H1 (cell line): ENCODE data around the gene OLFM3. TPM values are rescaled to one million over a fixed set of nuclear protein-coding genes. Genes with fewer than 3 reads are reported as not detected.

ENCODE experiments used
- CTCF ChIA-PET: fragments of 300-600 bp; sonication (Branson Sonifier 250); formaldehyde crosslinking; loops from one replicate; lab custom pipeline; 2021; ENCODE audit not compliant: partially characterized antibody; lab: Charles Lee
- POLR2A ChIA-PET: fragments of 300-600 bp; sonication (Branson Sonifier 250); formaldehyde crosslinking; loops from one replicate; lab custom pipeline; 2021; ENCODE audit warnings: inconsistent platforms; ENCODE audit not compliant: partially characterized antibody; lab: Charles Lee
- DNase-seq, 2 experiments: peaks; one replicate each; pipeline versions ENCODE4 v3.0.0 to v3.0.0-alpha.2; 2010 to 2022; ENCODE audit warnings: low spot score in 2 of 2, low read depth in 1 of 2, mixed read lengths in 1 of 2
- FAIRE-seq: peaks from 2 replicates; lab custom pipeline; 2011; peaks lifted over from hg19 to GRCh38; lab: Jason Lieb, UNC
- H2AFZ ChIP-seq: 2 replicates; pipeline ENCODE4 v1.8.1; 2012; ENCODE audit warnings: low read length, inconsistent platforms
- H2AK5ac ChIP-seq: 2 replicates; pipeline ENCODE4 v1.6.1; 2013; ENCODE audit warnings: low read depth, low read length
- H2BK120ac ChIP-seq: replicated peaks from 2 replicates; pipeline ENCODE3; 2013; ENCODE audit warnings: low read depth, low read length, inconsistent platforms
- H2BK12ac ChIP-seq: 2 replicates; pipeline ENCODE4 v1.6.1; 2013; ENCODE audit warnings: low read depth, low read length
- H2BK15ac ChIP-seq: 2 replicates; pipeline ENCODE4 v1.6.1; 2013; ENCODE audit warnings: low read length
- H2BK20ac ChIP-seq: 2 replicates; pipeline ENCODE4 v1.6.1; 2013; ENCODE audit warnings: low read length
- H2BK5ac ChIP-seq: 2 replicates; pipeline ENCODE4 v1.6.1; 2013; ENCODE audit warnings: low read depth, low read length
- H3K14ac ChIP-seq: 2 replicates; pipeline ENCODE4 v1.6.1; 2013; ENCODE audit warnings: inconsistent platforms; ENCODE audit not compliant: insufficient read length
- H3K18ac ChIP-seq: 2 replicates; pipeline ENCODE4 v1.6.1; 2013; ENCODE audit warnings: low read length; ENCODE audit errors: extremely low read depth
- H3K23ac ChIP-seq: 2 replicates; pipeline ENCODE4 v1.6.1; 2013; ENCODE audit warnings: inconsistent platforms; ENCODE audit not compliant: insufficient read length
- H3K23me2 ChIP-seq: 2 replicates; pipeline ENCODE4 v1.6.1; 2013; ENCODE audit warnings: low read depth, low read length
- H3K27ac ChIP-seq: 2 replicates; pipeline ENCODE4 v1.6.1; 2011; ENCODE audit warnings: low read depth, low read length, inconsistent platforms
- H3K27me3 ChIP-seq, 4 experiments: replicated peaks in 1 of 4; 1 replicate in 1 of 4; 2 replicates in 3 of 4; pipeline versions ENCODE4 v1.6.1 to v1.8.1; 2011 to 2013; ENCODE audit warnings: low read length in 3 of 4, mild to moderate bottlenecking in 3 of 4, inconsistent platforms in 2 of 4, mixed read lengths in 2 of 4, moderate library complexity in 1 of 4; ENCODE audit not compliant: control insufficient read depth in 3 of 4, insufficient read depth in 3 of 4; ENCODE audit errors: extremely low read depth in 1 of 4
- H3K36me3 ChIP-seq, 4 experiments: 2 replicates each; pipeline versions ENCODE4 v1.6.1 to v1.8.1; 2011 to 2013; ENCODE audit warnings: mild to moderate bottlenecking in 4 of 4, low read length in 3 of 4, moderate library complexity in 2 of 4, control low read depth in 1 of 4, inconsistent platforms in 1 of 4; ENCODE audit not compliant: insufficient read depth in 4 of 4, control insufficient read depth in 2 of 4
- H3K4ac ChIP-seq: replicated peaks from 2 replicates; pipeline ENCODE3; 2013; ENCODE audit warnings: low read length, low read depth, mixed read lengths, inconsistent platforms; ENCODE audit not compliant: insufficient read length
- H3K4me1 ChIP-seq, 4 experiments: replicated peaks in 1 of 4; 1 replicate in 1 of 4; 2 replicates in 3 of 4; pipeline versions ENCODE4 v1.6.1 to v1.8.1; 2011 to 2013; ENCODE audit warnings: low read length in 3 of 4, inconsistent platforms in 2 of 4, mixed read lengths in 1 of 4; ENCODE audit not compliant: insufficient read depth in 4 of 4, control insufficient read depth in 3 of 4
- H3K4me2 ChIP-seq, 2 experiments: 2 replicates each; pipeline versions ENCODE4 v1.6.1 to v1.8.1; 2011 to 2013; ENCODE audit warnings: low read depth in 2 of 2, low read length in 2 of 2, control low read depth in 1 of 2, inconsistent platforms in 1 of 2, mild to moderate bottlenecking in 1 of 2; ENCODE audit not compliant: insufficient read depth in 1 of 2
- H3K4me3 ChIP-seq, 4 experiments: fragments of 200-600, 300-600 bp in 1 of 4; sonication (generic), shearing (Covaris generic), sonication (Bioruptor Twin) in 1 of 4; 2 replicates each; pipeline versions ENCODE4 v1.5.1 to v1.8.1; 2011 to 2016; ENCODE audit warnings: low read length in 4 of 4, low read depth in 3 of 4, control low read depth in 2 of 4, inconsistent platforms in 2 of 4, mild to moderate bottlenecking in 2 of 4, mixed read lengths in 1 of 4, moderate library complexity in 1 of 4; ENCODE audit not compliant: insufficient read depth in 2 of 4; ENCODE audit errors: extremely low read depth in 1 of 4
- H3K56ac ChIP-seq: replicated peaks from 2 replicates; pipeline ENCODE3; 2013; ENCODE audit warnings: low read depth, mild to moderate bottlenecking, mixed read lengths, low read length, inconsistent platforms; ENCODE audit not compliant: insufficient read length
- H3K79me1 ChIP-seq: 2 replicates; pipeline ENCODE4 v1.6.1; 2013; ENCODE audit warnings: low read depth, low read length, control low read depth
- H3K79me2 ChIP-seq, 2 experiments: 2 replicates each; pipeline versions ENCODE4 v1.6.1 to v1.8.1; 2012 to 2013; ENCODE audit warnings: low read length in 2 of 2, mild to moderate bottlenecking in 2 of 2, inconsistent platforms in 1 of 2; ENCODE audit not compliant: insufficient read depth in 2 of 2, control insufficient read depth in 1 of 2
- H3K9ac ChIP-seq, 4 experiments: replicated peaks in 1 of 4; 1 replicate in 1 of 4; 2 replicates in 3 of 4; pipeline versions ENCODE4 v1.6.1 to v1.8.1; 2011 to 2013; ENCODE audit warnings: low read depth in 3 of 4, low read length in 3 of 4, control low read depth in 2 of 4, mild to moderate bottlenecking in 2 of 4, moderate library complexity in 2 of 4, inconsistent platforms in 1 of 4; ENCODE audit errors: extremely low read depth in 1 of 4
- H3K9me3 ChIP-seq, 2 experiments: 2 replicates each; pipeline versions ENCODE4 v1.6.1 to v1.8.1; 2012 to 2013; ENCODE audit warnings: mild to moderate bottlenecking in 2 of 2, moderate library complexity in 2 of 2, control low read depth in 1 of 2, inconsistent platforms in 1 of 2, low read depth in 1 of 2, low read length in 1 of 2, mixed read lengths in 1 of 2; ENCODE audit not compliant: insufficient read depth in 2 of 2
- H4K20me1 ChIP-seq, 2 experiments: replicated peaks in 1 of 2; 2 replicates each; pipeline versions ENCODE3 to v1.8.1; 2011 to 2013; ENCODE audit warnings: inconsistent platforms in 2 of 2, low read length in 2 of 2, mild to moderate bottlenecking in 1 of 2; ENCODE audit not compliant: insufficient read depth in 2 of 2, control insufficient read depth in 1 of 2
- H4K5ac ChIP-seq: 2 replicates; pipeline ENCODE4 v1.6.1; 2013; ENCODE audit warnings: low read length, low read depth, mixed read lengths, inconsistent platforms; ENCODE audit not compliant: insufficient read length
- H4K8ac ChIP-seq: 2 replicates; pipeline ENCODE4 v1.8.0; 2013; ENCODE audit warnings: mild to moderate bottlenecking, moderate library complexity, low read length, inconsistent platforms; ENCODE audit not compliant: insufficient read depth; ENCODE audit errors: extremely low read depth
- H4K91ac ChIP-seq: replicated peaks from 2 replicates; pipeline ENCODE3; 2013; ENCODE audit warnings: low read length, mixed read lengths, inconsistent platforms; ENCODE audit not compliant: insufficient read length
- CHD2 ChIP-seq: IDR thresholded peaks from 2 replicates; pipeline ENCODE4 v1.6.1; 2012; ENCODE audit warnings: low read length, improper control_type of control experiment
- JUN ChIP-seq: IDR thresholded peaks from 2 replicates; pipeline ENCODE4 v1.6.1; 2011; ENCODE audit warnings: low read depth, mild to moderate bottlenecking, improper control_type of control experiment, low read length
- USF2 ChIP-seq: IDR thresholded peaks from 2 replicates; pipeline ENCODE4 v1.6.1; 2011; ENCODE audit warnings: low read length, improper control_type of control experiment
- whole genome bisulfite sequencing, 2 experiments: shearing (Covaris generic) in 1 of 2; methylation state at CpG; one replicate each; pipeline versions ENCODE4 v1.1.6 to v1.1.7; 2013 to 2015; ENCODE audit warnings: low lambda C conversion rate in 2 of 2, mixed read lengths in 2 of 2, inconsistent platforms in 1 of 2, low coverage in 1 of 2, missing lambda C conversion rate in 1 of 2; ENCODE audit not compliant: insufficient replicate concordance in 2 of 2, insufficient coverage in 1 of 2, insufficient read length in 1 of 2; ENCODE audit errors: extremely low coverage in 1 of 2, missing lambda C conversion rate in 1 of 2; 5-methylcytosine and 5-hydroxymethylcytosine counted together
- polyA plus RNA-seq, 7 experiments: library from polyadenylated mRNA; depleted of rRNA in 3 of 7; stranded (reverse) in 5 of 7; unstranded in 2 of 7; fragments of >200 nt in 5 of 7; fragments of 200-250 nt in 2 of 7; gene quantifications; 1 replicate in 5 of 7; 2 replicates in 1 of 7; 4 replicates in 1 of 7; pipeline versions ENCODE4 v1.2.1 to v1.2.3, GENCODE V29; 2011 to 2013; ENCODE audit warnings: missing spikeins in 2 of 7, mixed read lengths in 2 of 7
- total RNA-seq: library from RNA; stranded (reverse); fragmentation: NEBNext Ultra II Directional; extraction: Animal tissue kit (Norgen Biotek cat#: 25700); gene quantifications from 2 replicates; pipeline ENCODE4 v1.2.1, GENCODE V29; 2021

Gene OLFM3
- total and polyA plus RNA-seq, 2 of the 8 experiments (the other 6 are each of a cell fraction or from before 2014, with no cell fraction given): 0.30 to 0.32 TPM

DNA sequence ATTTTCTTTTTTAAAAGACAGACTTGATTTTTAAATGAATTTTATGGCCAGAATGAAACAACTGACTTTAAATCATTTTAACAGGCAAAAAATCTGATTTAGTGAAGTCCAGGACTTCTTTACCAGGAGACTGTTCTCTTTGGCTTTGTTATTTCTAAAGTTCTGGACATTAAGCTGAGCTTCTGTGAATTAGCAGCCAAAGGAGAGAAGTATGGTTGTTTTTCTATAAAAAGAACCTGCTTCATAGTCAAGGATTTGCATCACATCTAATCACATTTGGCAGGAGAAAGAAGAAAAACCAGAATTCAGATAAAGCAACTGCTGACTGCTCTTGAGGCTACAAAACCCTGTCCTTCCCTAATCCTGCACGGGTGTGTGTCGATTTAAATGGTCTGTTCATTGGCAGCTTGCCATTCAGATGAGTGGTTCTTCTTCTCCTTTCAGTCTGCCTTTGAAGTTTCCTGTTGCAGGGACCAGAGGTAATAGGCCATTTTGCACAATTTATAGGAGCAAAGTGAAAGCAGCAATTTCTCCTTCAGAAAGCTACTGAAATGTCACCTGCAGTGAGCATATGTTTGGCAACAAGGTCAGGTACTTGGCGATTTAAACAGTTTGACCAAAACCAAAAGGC lies 215.4 kb downstream of the OLFM3 start:
- no peak overlapping the region for H2BK15ac ChIP-seq
- H4K5ac ChIP-seq: no peak overlapping the region
- FAIRE-seq: no peak
- no peak for TF ChIP-seq USF2
- TF ChIP-seq CHD2: no peak
- no peak for TF ChIP-seq JUN

More for the DNA sequence above, 215.4 kb downstream of the OLFM3 start:
- no peaks in the 10 kb centered on the region for H3K27me3 ChIP-seq
- H2AFZ ChIP-seq: peak overlapping the region; percentile 91
- H4K20me1 ChIP-seq: no peaks in the 10 kb centered on the region
- H2BK20ac ChIP-seq: no peak overlapping the region
- no peak overlapping the region for H4K8ac ChIP-seq
- H3K56ac ChIP-seq: no peak overlapping the region
- H3K36me3 ChIP-seq: no peaks in the 10 kb centered on the region
- no peaks in the 10 kb centered on the region for H3K79me1 ChIP-seq
- no peak overlapping the region for H2BK12ac ChIP-seq
- H3K18ac ChIP-seq: no peak overlapping the region
- no peak overlapping the region for H2BK120ac ChIP-seq
- no peak overlapping the region for H3K14ac ChIP-seq
- no peak overlapping the region for H4K91ac ChIP-seq
- no peak overlapping the region for H2BK5ac ChIP-seq
- H3K9me3 ChIP-seq: no peaks in the 10 kb centered on the region
- H3K4me3 ChIP-seq: no peak overlapping the region
- POLR2A ChIA-PET: no interaction called here
- H3K79me2 ChIP-seq: no peaks in the 10 kb centered on the region
- CTCF ChIA-PET: interaction anchor here (0.9 to 1.9 kb wide), 2 partner anchors 11 to 393 kb away, joined by 3 to 5 read pairs; no protein-coding TSS in a partner anchor
- no peaks in the 10 kb centered on the region for H3K4me1 ChIP-seq
- no peak overlapping the region for H3K23ac ChIP-seq
- WGBS, 2 experiments: 87% methylated on average over 3 of the region's 3 CpGs; no CpG with 5 or more reads in 1 of the 2 experiments
- no peak overlapping the region for H3K4me2 ChIP-seq
- no peak overlapping the region for H2AK5ac ChIP-seq
- DNase-seq: no peak
- no peaks in the 10 kb centered on the region for H3K23me2 ChIP-seq
- H3K4ac ChIP-seq: no peak overlapping the region
- no peak overlapping the region for H3K27ac ChIP-seq
- no peak overlapping the region for H3K9ac ChIP-seq
